ENCODE data around the gene MAPK4.
"Not testable (repeated sequence)": the region's sequence is repeated elsewhere in the genome, so short reads cannot be mapped to it uniquely, and the experiment has no call there.

MAPK4 gene

GRCh38 chr18:50695431-50696176 lies 135.7 kb downstream of the MAPK4 start:
- no peak for DNase-seq

GRCh38 chr18:50696436-50696835 lies 136.5 kb downstream of the MAPK4 start:
- DNase-seq: no peak

- DNase-seq: no peak
Observed at GRCh38 chr18:50696929-50697328, 137.0 kb downstream of the MAPK4 start.

GRCh38 chr18:50697509-50697908 lies 137.6 kb downstream of the MAPK4 start:
- DNase-seq: no peak

GRCh38 chr18:50700245-50701165 lies 140.6 kb downstream of the MAPK4 start:
- no peak for DNase-seq

- DNase-seq: no peak
Observed at GRCh38 chr18:50704357-50704940, 144.6 kb downstream of the MAPK4 start.

GRCh38 chr18:50706199-50706598 lies 146.3 kb downstream of the MAPK4 start:
- no peak for DNase-seq

GRCh38 chr18:50706651-50707050 lies 146.8 kb downstream of the MAPK4 start:
- DNase-seq: no peak

- not testable (repeated sequence) for DNase-seq
Observed at GRCh38 chr18:50707297-50707696, 147.4 kb downstream of the MAPK4 start.

- no peak for DNase-seq
Observed at GRCh38 chr18:50707855-50708469, 148.1 kb downstream of the MAPK4 start.

- no peak for DNase-seq
Observed at GRCh38 chr18:50709193-50709592, 149.3 kb downstream of the MAPK4 start.

- no peak for DNase-seq
Observed at GRCh38 chr18:50711386-50711785, 151.5 kb downstream of the MAPK4 start.

GRCh38 chr18:50715919-50716318 lies 156.0 kb downstream of the MAPK4 start:
- no peak for DNase-seq

GRCh38 chr18:50716902-50717301 lies 157.0 kb downstream of the MAPK4 start:
- no peak for DNase-seq

- no peak for DNase-seq
Observed at GRCh38 chr18:50717563-50717962, 157.7 kb downstream of the MAPK4 start.

- DNase-seq: no peak
Observed at GRCh38 chr18:50719471-50720324, 159.8 kb downstream of the MAPK4 start.

- no peak for DNase-seq
Observed at GRCh38 chr18:50720325-50720674, 160.4 kb downstream of the MAPK4 start.

GRCh38 chr18:50721006-50721405 lies 161.1 kb downstream of the MAPK4 start:
- DNase-seq: no peak

- no peak for DNase-seq
Observed at GRCh38 chr18:50721451-50722120, 161.7 kb downstream of the MAPK4 start.

GRCh38 chr18:50722311-50722710 lies 162.4 kb downstream of the MAPK4 start:
- DNase-seq: no peak

GRCh38 chr18:50724751-50725151 lies 164.9 kb downstream of the MAPK4 start:
- no peak for DNase-seq
